Central memory CD4-positive, alpha-beta T cell (primary cell): Measurements from ENCODE around the gene JSRP1.

Source experiments
- DNase-seq: peaks from one replicate; pipeline ENCODE4 v3.0.0; 2022

Gene JSRP1

DNA sequence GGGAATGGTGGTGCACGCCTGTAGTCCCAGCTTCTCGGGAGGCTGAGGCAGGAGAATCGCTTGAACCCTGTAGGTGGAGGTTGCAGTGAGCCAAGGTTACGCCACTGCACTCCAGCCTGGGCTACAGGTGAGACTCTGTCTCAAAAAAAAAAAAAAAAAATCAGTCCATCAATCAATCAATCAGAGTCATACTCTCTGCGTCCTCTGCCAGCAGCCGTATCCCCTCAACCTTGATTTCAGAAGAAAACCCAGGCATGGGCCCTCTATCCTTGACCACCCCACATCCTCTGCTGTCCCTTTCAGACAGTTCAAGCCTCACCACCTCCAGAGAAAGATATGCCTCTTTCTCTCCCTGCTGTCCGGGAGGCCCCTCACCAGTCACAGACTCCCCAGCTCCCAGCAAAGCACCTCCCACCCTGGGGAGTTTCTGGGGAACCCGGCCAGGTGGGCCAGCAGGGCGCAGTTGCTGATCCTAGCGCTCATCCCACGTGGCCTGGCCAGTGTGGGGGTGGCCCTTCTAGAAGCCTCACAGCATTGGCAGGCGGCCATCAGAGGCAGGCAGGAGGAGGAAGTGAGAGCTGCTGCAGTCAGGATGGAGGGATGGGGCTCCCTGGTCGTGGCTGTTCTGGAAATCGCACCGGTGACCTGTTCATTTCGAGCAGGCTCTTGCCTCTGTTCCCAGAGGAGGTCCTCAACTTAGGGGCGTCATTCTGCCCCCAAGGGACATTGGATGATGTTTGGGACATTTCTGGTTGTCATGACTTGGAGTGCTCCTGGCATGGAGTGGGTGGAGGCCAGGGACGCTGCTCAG is 10.2 kb upstream of the JSRP1 start:
- no peak for DNase-seq

DNA sequence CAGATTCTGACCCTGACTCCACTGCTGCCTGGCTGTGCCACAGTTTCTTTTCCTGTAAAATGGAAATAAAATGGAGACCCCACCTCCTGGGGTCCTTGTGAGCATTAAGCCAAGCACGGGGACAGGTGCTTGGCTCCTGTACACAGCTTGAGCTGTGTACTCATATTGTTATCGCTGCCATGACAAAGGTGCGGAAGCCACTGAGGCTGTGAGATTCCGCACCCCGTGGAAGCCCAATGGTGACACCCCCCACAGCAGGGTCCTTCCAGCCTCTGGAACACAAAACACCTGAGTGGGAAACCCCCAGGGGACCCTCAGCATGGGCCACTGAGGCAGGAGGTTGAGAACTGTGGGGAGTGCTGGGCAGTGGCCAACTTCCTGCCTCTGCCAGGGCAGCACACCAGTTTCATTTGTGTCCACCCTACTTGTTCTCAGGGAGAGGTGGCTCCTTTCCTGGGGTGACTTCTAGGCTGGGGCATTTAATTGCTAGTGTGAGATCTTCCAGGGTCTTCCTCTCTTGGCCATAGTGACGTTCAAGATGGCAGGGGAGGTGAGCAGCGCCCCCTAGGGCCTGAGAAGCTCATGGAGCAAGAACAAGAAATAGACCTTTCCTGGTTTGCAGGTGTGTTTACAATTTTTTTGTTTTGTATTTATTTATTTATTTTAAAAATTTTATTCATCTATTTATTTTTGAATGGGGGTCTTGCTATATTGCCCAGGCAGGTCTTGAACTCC is 5.4 kb upstream of the JSRP1 start:
- DNase-seq = peak; percentile 38

DNA sequence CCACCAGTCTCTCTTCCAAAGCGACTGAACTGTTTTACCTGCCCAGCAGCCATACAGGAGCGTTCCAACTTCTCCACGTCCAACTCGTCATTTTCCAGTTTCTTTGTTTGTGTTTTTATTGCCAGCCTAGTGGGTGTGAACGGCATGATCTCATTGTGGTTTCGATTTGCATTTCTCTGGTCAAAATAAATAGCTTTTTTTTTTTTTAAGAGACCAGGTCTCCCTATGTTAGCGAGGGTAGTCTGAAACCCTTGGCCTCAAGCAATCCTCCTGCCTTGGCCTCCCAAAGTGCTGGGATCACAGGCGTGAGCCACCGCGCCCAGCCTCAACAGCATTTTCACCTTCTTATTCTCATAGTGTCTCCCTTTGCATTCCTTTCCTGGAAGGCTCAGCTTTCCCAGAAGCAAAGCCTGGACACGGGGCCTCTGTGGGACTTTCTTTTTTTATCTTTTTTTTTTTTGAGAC is 4.2 kb upstream of the JSRP1 start:
- no peak for DNase-seq

DNA sequence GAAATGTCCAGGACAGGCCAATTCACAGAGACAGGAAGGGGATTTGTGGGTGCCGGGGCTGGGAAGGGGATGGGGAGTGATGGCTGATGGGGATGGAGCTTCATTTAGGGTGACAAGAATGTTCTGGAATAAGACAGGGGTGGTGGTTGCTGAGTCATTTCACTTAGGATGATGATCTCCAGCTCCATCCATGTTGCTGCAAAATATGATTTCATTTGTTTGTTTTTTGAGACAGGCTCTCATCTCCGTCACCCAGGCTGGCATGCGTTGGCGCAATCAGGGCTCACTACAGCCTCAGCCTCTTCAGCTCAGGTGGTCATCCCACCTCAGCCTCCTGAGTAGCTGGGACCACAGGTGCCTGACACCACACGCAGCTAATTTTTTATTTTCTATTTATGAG is 3.1 kb upstream of the JSRP1 start:
- DNase-seq = no peak

DNA sequence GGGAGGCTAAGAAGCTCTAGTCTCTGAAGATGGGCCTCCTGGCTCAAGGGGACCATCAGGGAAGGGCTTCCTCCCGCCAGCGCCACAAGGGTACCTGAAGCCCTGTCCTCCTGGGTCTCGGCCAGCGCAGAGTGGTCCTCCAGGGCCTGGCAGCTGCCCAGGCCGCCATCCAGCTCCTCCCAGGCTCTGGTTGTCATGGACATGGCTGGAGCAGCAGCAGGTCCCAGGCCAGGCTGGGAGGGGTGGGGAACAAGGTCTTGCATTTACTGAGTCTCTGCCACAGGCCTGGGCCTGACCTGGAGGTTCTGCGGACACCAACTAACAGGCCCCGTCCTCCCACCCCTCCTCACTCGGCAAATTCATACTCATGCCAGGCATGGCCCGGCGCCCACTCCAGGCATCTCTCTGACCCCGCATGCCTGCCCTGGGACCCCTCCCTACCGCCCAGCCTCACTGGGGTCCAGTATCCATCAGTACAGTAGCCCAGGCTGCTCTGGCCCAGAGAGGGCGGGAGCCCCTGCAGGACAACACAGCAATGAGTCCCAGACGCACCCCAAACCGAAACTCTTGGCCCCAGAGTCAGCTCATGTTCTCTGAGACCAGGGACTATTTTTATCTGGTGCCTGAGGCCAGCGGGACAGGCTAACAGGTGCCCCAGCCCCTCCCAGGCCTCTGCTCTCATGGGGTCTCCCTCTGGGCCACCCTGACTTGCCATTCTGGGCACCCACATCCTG is 938 bp downstream of the JSRP1 start:
- no peak for DNase-seq

DNA sequence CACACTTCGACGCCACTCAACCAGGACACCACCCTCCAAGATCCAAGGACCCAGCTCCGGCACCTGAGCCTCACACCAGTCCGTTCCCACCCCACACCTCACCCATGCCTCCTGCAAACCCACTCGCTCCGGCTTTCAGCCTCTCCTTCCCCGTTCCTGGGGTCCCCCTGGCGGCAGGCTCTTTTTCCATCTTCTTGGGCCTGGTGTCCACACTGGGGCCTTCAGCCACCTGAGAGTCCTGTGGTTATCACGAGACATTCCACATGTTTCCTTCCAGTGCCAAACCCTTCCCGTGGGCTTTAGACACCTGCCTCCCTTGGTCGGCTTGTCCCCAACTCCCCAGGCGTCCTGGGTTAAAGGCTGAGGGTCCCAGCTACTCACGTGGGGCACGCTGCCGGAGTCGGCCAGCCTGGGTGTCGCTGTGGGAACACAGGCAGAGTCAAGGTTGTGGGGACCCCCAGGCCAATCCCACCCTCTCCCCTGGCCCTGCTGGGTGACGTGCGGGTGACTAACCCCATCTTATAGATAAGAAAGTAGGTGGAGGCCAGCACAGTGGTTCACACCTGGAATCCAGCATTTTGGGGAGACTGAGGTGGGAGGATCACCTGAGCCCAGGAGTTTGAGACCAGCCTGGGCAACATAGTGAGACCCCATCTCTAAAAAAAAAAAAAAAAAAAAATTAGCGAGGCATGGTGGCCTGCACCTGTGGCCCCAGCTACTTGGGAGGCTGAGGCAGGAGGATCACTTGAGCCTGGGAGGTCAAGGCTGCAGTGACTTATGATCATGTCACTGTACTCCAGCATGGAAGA is 1.9 kb downstream of the JSRP1 start:
- no peak for DNase-seq

DNA sequence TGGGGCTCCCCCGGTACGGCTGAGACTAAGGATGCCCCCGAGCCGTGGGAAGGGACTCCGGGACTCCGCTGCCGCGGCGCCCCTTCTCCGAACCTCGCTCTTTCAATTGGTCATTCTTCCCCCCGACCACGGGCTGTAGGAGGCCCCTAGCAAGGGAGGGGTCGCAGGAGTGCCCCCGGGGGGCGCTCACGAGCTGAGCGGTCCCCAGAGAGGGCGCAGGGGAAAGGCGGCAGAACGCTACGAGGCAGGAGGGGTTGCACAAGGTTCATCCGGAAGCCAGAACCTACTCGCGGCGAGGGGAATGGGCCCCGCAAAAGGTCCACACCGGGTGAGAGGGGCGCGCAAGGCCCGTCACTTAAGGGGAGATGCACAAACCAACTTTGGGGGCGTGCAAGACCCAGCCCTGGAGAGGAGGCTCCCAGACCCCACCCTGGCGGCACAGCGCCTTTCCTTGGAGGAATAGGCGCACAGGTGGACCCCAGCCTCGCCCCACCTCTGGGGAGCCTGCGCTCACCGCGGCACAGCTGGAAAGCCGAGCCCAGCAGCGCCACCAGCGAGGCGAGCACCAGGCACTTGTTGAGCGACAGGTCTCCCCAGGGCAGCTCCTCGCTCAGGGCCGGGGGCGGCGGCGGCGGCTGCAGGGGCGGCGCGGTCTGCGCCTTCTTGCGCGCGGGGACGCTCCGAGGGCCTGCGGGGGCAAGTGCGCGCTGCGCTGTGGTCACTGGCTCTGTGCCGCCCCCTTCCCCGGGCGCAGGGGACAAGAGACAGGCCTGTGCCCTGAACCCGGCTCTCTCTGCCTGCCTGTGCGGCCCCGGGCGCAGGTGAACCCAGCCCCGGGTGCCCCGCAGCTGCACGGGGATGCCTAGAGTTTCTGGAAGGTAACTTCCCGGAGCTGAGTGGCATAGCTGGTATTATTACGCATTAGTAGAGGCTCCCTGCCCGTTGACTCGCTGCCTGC is 2.8 kb downstream of the JSRP1 start:
- peak; percentile 39 for DNase-seq

DNA sequence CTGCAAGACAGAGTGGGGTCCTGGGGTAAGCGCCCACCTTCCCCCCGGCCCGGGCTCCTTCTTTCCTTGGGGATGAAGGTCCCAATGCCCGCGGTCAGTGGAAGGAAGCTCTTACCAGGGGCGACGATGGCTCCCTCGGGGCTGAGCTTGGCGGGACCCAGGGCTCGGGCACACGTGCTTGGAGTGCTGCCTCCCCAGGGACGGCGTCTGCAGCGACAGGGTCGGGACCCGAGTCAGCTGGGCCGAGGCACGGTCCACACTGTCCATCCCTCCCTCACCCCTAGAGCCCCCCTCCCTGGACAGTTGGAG is 3.5 kb downstream of the JSRP1 start:
- no peak for DNase-seq

DNA sequence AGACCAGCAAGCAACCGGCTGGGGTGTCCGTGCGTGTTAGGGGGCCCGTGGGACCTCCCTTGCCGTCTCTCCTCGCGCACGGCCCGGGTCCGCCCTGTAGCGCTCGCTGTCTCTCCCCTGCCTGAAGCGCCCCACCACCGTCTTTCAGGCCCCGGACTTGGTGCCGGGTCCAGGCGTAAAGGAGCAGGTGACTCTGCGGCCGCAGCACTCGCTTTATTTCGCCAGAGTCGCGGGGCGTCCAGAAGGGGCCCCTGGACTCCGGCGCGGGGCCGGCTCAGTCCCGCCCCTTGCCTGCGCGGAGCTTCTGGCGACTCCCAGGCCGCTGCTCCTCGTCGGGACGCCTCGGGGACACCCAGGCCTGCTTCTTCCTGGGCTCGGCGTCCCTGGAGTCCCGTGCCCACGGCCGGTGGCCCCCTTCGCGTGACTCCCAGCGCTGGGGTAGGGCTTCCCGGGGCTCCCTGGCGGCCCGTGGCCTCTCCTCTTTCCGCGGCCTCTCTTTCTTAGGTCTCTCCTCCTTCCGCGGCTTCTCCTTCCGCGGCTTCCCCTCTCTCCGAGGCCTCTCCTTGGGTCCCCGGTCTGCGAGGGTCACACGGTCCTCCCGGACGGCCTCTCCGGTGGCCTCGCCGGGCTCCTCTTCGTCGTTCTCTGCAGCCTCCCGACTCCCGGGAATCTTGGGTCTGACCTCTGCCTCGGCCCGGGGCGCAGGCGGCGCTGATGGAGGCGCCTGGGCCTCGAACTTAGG is 4.0 kb downstream of the JSRP1 start:
- no peak for DNase-seq

DNA sequence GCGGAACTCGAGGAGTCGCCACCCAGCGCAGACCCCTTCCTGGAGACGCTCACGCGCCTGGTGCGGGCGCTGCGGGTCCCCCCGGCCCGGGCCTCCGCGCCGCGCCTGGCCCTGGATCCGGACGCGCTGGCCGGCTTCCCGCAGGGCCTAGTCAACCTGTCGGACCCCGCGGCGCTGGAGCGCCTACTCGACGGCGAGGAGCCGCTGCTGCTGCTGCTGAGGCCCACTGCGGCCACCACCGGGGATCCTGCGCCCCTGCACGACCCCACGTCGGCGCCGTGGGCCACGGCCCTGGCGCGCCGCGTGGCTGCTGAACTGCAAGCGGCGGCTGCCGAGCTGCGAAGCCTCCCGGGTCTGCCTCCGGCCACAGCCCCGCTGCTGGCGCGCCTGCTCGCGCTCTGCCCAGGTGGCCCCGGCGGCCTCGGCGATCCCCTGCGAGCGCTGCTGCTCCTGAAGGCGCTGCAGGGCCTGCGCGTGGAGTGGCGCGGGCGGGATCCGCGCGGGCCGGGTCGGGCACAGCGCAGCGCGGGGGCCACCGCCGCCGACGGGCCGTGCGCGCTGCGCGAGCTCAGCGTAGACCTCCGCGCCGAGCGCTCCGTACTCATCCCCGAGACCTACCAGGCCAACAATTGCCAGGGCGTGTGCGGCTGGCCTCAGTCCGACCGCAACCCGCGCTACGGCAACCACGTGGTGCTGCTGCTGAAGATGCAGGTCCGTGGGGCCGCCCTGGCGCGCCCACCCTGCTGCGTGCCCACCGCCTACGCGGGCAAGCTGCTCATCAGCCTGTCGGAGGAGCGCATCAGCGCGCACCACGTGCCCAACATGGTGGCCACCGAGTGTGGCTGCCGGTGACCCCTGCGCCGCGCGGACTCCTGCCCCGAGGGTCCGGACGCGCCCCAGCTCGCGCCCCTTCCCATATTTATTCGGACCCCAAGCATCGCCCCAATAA is 4.8 kb downstream of the JSRP1 start:
- DNase-seq = no peak

DNA sequence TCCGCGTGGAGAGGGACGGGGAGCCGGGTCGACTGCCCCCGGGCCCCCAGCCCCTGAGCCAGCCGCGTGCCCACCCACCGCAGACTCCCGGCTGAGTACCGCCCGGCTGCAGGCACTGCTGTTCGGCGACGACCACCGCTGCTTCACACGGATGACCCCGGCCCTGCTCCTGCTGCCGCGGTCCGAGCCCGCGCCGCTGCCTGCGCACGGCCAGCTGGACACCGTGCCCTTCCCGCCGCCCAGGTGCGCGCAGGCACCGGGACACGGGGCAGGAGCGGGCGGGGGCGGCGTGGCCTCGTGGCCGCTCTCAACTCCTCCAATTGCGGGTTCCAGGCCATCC is 5.5 kb downstream of the JSRP1 start:
- DNase-seq = no peak

DNA sequence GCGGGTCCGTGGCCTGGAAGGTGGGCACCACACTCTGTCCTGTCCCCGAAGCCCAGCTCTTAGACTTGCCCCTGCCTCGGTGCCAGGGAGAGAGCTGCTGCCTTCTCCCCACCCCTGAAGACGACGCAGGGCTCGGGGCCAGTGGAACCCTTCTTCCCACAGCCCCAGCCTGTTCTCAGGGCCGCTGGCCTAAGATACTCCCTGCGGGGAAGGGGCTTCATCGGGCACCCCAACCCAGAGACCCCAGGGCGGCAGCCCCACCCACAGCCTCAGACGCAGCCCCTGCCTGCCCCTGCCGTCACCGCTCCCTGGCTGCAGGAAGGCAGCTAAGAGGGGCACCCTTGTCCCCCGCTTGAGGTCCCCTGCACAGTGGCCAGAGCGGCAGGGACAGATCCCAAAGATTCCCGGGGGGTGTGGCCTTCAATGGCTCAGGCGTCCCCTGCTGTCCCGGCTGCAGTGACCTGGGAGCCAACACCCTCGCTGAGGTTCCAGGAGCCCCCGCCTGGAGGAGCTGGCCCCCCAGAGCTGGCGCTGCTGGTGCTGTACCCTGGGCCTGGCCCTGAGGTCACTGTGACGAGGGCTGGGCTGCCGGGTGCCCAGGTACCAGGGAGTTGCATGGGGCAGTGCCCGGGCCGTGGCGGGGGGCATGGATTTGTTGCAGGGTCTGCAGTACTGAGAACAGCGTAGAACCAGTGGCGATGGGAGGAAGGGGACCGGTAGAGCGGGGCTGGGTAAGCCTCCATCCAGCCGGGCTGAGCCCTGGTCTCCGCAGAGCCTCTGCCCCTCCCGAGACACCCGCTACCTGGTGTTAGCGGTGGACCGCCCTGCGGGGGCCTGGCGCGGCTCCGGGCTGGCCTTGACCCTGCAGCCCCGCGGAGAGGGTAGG is 6.1 kb downstream of the JSRP1 start:
- no peak for DNase-seq

DNA sequence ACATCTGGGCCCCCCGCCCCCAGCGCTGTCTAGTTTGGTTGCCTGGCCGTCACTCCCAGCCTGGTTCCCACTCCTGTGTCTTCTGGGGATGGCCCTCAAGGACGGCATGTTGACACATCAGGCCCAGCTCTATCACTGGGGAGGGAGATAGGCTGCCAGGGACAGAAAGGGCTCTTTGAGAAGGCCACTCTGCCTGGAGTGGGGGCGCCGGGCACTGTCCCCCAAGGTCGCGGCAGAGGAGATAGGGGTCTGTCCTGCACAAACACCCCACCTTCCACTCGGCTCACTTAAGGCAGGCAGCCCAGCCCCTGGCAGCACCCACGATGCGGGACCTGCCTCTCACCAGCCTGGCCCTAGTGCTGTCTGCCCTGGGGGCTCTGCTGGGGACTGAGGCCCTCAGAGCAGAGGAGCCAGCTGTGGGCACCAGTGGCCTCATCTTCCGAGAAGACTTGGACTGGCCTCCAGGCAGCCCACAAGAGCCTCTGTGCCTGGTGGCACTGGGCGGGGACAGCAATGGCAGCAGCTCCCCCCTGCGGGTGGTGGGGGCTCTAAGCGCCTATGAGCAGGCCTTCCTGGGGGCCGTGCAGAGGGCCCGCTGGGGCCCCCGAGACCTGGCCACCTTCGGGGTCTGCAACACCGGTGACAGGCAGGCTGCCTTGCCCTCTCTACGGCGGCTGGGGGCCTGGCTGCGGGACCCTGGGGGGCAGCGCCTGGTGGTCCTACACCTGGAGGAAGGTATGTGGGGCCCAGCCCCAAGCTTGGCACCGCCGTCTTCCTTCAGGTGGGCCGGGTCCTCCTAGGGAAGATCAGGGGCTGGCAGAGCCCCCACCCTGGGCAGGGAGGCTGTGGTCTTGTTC is 7.0 kb downstream of the JSRP1 start, which contains the start of gene AMH:
Gene AMH, plus strand, starts transcription at position 314 of the 857 bp plus-strand sequence. Its CDS starts 10 bp downstream, at position 324.
- DNase-seq = no peak

DNA sequence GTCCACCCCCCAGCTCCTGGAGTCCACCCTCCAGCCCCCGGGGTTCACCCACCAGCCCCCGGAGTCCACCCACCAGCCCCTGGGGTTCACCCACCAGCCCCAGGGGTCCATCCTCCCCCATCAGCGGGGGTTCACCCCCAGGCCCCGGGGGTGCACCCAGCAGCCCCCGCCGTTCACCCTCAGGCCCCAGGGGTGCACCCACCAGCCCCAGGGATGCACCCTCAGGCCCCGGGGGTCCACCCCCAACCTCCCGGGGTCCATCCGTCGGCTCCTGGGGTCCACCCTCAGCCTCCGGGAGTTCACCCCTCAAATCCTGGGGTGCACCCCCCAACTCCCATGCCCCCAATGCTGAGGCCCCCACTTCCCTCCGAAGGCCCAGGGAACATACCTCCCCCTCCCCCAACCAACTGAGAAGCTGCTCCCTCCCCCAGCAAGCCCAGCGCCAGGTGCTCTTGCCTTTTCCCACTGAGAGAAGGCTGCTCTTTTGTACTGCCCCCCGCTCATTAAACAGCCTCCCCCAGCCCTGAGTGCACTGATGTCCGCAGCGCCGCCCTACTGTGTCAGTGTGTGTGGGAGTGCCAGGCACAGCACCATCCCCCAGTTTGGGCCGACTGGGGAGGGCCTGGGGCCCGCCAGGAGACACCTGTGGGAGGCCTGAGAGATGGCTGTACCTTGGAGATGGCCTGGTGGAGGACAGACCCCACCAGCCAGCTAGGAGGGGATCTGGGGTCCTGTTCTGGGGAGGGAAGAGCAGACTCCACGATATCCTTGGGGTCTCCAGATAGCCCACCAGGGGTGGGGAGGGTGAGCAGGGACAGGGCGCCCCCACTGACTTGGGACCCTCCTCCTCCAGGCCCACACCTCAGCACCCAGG is 7.8 kb downstream of the JSRP1 start:
- no peak for DNase-seq

DNA sequence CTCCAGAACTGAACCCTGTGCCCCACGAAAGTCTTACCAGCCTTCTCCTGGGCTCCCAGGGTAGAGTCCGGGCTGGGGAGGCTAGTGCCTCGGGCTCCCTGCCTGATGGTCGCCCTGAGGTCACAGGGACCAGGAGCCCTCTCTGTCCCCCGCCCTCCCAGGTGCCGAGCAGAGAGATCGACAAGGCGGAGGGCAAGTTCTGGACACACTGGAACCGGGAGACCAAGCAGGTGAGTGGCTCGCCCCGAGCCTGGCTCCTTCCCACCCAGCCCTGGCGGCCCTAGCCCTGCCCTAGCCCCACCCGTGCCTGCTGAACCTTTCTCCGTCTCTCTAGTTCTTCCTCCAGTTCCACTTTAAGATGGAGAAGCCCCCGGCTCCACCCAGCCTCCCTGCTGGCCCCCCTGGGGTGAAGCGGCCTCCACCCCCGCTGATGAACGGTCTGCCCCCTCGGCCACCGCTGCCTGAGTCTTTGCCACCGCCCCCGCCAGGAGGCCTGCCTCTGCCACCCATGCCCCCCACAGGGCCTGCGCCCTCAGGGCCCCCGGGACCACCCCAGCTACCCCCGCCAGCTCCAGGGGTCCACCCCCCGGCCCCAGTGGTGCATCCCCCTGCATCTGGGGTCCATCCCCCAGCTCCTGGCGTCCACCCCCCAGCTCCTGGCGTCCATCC is 8.7 kb downstream of the JSRP1 start:
- DNase-seq = no peak

DNA sequence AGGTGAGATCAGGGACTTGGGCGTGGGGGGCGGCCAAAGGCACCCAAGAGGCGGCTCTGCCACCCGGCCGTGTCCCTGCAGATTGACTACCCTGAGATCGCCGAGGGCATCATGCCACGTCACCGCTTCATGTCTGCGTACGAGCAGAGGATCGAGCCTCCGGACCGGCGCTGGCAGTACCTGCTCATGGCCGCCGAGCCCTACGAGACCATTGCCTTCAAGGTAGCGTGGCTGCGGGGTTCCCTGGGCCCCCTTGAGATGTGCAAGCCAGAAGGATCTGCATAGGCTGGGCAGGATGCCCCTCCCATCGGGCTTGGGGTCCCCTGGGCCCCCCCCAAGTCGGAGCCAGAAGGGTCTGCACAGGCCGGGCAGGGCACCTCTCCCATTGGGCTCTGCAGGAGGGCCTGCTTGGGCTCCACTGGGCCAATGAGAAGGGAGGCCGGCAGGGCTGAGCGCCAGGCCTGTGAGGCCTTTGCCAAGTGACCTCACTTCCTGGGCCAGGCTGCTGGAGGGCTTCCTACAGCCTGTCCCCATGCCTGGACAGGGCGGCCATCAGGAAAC is 9.3 kb downstream of the JSRP1 start:
- no peak for DNase-seq
